Thoracic aorta (tissue), 2 donors: ENCODE measurements around the gene WDR72. TPM values are rescaled to one million over a fixed set of nuclear protein-coding genes. Genes with fewer than 3 reads are reported as not detected.

Source experiments
- ATAC-seq: fragments of 150-250 bp; one replicate; pipeline ENCODE4 v1.8.0; 2017; ENCODE audit warnings: low read depth; ENCODE audit not compliant: insufficient number of reproducible peaks, low FRiP score
- DNase-seq: peaks from one replicate; pipeline ENCODE4 v3.0.0-alpha.2; 2020; ENCODE audit warnings: low spot score
- H3K27ac ChIP-seq, 2 donors: fragments of 200-600 bp; sonication (generic); 1 replicate in 1 of 2; 2 replicates in 1 of 2; pipeline ENCODE4 v1.5.1; 2016; ENCODE audit warnings: mild to moderate bottlenecking in 2 of 2, moderate library complexity in 2 of 2
- H3K27me3 ChIP-seq: fragments of 200-600 bp; sonication (generic); replicated peaks from 2 replicates; pipeline ENCODE4 v1.6.0; 2016; ENCODE audit warnings: mild to moderate bottlenecking; ENCODE audit not compliant: insufficient read depth
- H3K36me3 ChIP-seq: fragments of 200-600 bp; sonication (generic); one replicate; pipeline ENCODE4 v1.5.1; 2016
- H3K4me1 ChIP-seq, 2 donors: fragments of 200-600 bp; sonication (generic); 1 replicate in 1 of 2; 2 replicates in 1 of 2; pipeline versions ENCODE4 v1.5.1 to v1.6.0; 2016; ENCODE audit warnings: low read depth in 2 of 2, mild to moderate bottlenecking in 1 of 2; ENCODE audit not compliant: control insufficient read depth in 1 of 2
- H3K4me3 ChIP-seq: fragments of 200-600 bp; sonication (generic); 2 replicates; pipeline ENCODE4 v1.5.1; 2016; ENCODE audit warnings: mild to moderate bottlenecking
- H3K9me3 ChIP-seq: fragments of 200-600 bp; sonication (generic); 2 replicates; pipeline ENCODE4 v1.5.1; 2016
- CTCF ChIP-seq: fragments of 200-600 bp; sonication (generic); IDR thresholded peaks from one replicate; pipeline ENCODE4 v1.5.1; 2019; ENCODE audit warnings: antibody characterized with exemption
- total RNA-seq, 2 donors: library from RNA; depleted of rRNA; stranded (reverse); fragments of >200 nt; gene quantifications; one replicate each; pipeline versions ENCODE4 v1.1.0 to v1.2.3, GENCODE V29; 2016

The WDR72 gene
- total RNA-seq, 2 donors from 2014 or later, result 2.2 TPM; not detected in 1

- Histone ChIP-seq H3K4me3 (no peak overlapping the region), H3K27me3 (no peaks in the 10 kb centered on the region), H3K27ac (no peak overlapping the region), H3K9me3 (no peaks in the 10 kb centered on the region), H3K36me3 (no peaks in the 10 kb centered on the region), H3K4me1 (no peaks in the 10 kb centered on the region)
- DNase-seq, result no peak
- no peak for ATAC-seq
- no peak for TF ChIP-seq CTCF
Observed at GRCh38 chr15:53536479-53537120, 222.9 kb downstream of the WDR72 start.

GRCh38 chr15:53535886-53536285 is 223.6 kb downstream of the WDR72 start:
- H3K4me3 ChIP-seq, result no peak overlapping the region
- H3K27ac ChIP-seq, result no peak overlapping the region
- no peaks in the 10 kb centered on the region for H3K36me3 ChIP-seq
- H3K4me1 ChIP-seq, result no peaks in the 10 kb centered on the region
- TF ChIP-seq CTCF, result no peak
- H3K27me3 ChIP-seq, result no peaks in the 10 kb centered on the region
- no peak for ATAC-seq
- H3K9me3 ChIP-seq, result no peaks in the 10 kb centered on the region
- DNase-seq, result no peak

- Histone ChIP-seq H3K4me3 (no peak overlapping the region), H3K36me3 (no peaks in the 10 kb centered on the region), H3K27me3 (no peaks in the 10 kb centered on the region), H3K4me1 (no peaks in the 10 kb centered on the region), H3K27ac (no peak overlapping the region), H3K9me3 (no peaks in the 10 kb centered on the region)
- TF ChIP-seq CTCF, result no peak
- DNase-seq (no peak), ATAC-seq (no peak)
Observed at GRCh38 chr15:53534105-53534839, 225.2 kb downstream of the WDR72 start.

- no peak overlapping the region for H3K4me3 ChIP-seq
- DNase-seq (no peak), ATAC-seq (no peak)
- H3K4me1 ChIP-seq, result no peaks in the 10 kb centered on the region
- no peaks in the 10 kb centered on the region for H3K27me3 ChIP-seq
- TF ChIP-seq CTCF, result no peak
- H3K36me3 ChIP-seq, result no peaks in the 10 kb centered on the region
- H3K27ac ChIP-seq, result no peak overlapping the region
- no peaks in the 10 kb centered on the region for H3K9me3 ChIP-seq
Observed at GRCh38 chr15:53530761-53531160, 228.7 kb downstream of the WDR72 start.

GRCh38 chr15:53527996-53528395 is 231.5 kb downstream of the WDR72 start:
- H3K9me3 ChIP-seq, result no peaks in the 10 kb centered on the region
- no peak for ATAC-seq
- H3K36me3 ChIP-seq, result no peaks in the 10 kb centered on the region
- no peaks in the 10 kb centered on the region for H3K27me3 ChIP-seq
- no peak overlapping the region for H3K27ac ChIP-seq
- no peak for TF ChIP-seq CTCF
- no peaks in the 10 kb centered on the region for H3K4me1 ChIP-seq
- H3K4me3 ChIP-seq, result no peak overlapping the region
- no peak for DNase-seq
